ENCODE measurements around the gene GGCT. TPM values are rescaled to one million over a fixed set of nuclear protein-coding genes. Genes with fewer than 3 reads are reported as not detected.
A peak's percentile ranks its signal among the peaks of the same experiment; 100 is the strongest.
"Not testable (repeated sequence)": the region's sequence is repeated elsewhere in the genome, so short reads cannot be mapped to it uniquely, and the experiment has no call there.

GGCT gene
- polyA plus RNA-seq, 1 donor (not counting 4 experiments of a cell fraction or from before 2014, with no cell fraction given): 59.8 TPM

- Histone ChIP-seq H3K9me1 (ENCODE audit: control insufficient read depth, extremely low read depth, insufficient read depth, low read length) (no peaks in the 10 kb centered on the region), H3K4me1 (ENCODE audit: control insufficient read depth, extremely low read depth, insufficient read depth, low read length) (peaks cover 17% of the 10 kb centered on the region), H3K27ac (ENCODE audit: control insufficient read depth, insufficient read depth, low read length) (peak overlapping the region; percentile 56), H3K36me3 (ENCODE audit: control insufficient read depth in 2 of 2, extremely low read depth in 1 of 2, insufficient read depth in 2 of 2, low read length in 2 of 2) (no peaks in the 10 kb centered on the region), H3K79me2 (ENCODE audit: control insufficient read depth, insufficient read depth, low read length) (no peaks in the 10 kb centered on the region), H3K27me3 (ENCODE audit: control insufficient read depth, extremely low read depth, insufficient read depth, low read length) (no peaks in the 10 kb centered on the region), H3K9me3 (ENCODE audit: control insufficient read depth, low read depth, low read length) (no peaks in the 10 kb centered on the region), H3K9ac (ENCODE audit: control insufficient read depth, extremely low read depth, insufficient read depth, low read length) (no peak overlapping the region), H3K4me2 (ENCODE audit: control insufficient read depth, extremely low read depth, insufficient read depth, low read depth, low read length) (no peak overlapping the region), H2AFZ (ENCODE audit: control insufficient read depth, low read length) (no peak overlapping the region), H4K20me1 (ENCODE audit: control insufficient read depth, extremely low read depth, insufficient read depth, low read length) (no peaks in the 10 kb centered on the region), H3K4me3 (ENCODE audit: control insufficient read depth in 2 of 3, extremely low read depth in 1 of 3, insufficient read depth in 2 of 3, low read depth in 1 of 3, low read length in 3 of 3) (no peak overlapping the region)
- dilution Hi-C loops (cut with MboI; ENCODE audit: extremely low pct_ligation_motif_present, low sequenced_read_pairs): no loop called here
- FAIRE-seq (no peak), DNase-seq (ENCODE audit: low read depth, low spot score) (no peak)
- TF ChIP-seq EZH2 (IDR thresholded peaks at IDR 0.05; ENCODE audit: low read length): no peak
- TF ChIP-seq, protein P1, sequence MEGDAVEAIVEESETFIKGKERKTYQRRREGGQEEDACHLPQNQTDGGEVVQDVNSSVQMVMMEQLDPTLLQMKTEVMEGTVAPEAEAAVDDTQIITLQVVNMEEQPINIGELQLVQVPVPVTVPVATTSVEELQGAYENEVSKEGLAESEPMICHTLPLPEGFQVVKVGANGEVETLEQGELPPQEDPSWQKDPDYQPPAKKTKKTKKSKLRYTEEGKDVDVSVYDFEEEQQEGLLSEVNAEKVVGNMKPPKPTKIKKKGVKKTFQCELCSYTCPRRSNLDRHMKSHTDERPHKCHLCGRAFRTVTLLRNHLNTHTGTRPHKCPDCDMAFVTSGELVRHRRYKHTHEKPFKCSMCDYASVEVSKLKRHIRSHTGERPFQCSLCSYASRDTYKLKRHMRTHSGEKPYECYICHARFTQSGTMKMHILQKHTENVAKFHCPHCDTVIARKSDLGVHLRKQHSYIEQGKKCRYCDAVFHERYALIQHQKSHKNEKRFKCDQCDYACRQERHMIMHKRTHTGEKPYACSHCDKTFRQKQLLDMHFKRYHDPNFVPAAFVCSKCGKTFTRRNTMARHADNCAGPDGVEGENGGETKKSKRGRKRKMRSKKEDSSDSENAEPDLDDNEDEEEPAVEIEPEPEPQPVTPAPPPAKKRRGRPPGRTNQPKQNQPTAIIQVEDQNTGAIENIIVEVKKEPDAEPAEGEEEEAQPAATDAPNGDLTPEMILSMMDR (optimal IDR thresholded peaks at IDR 0.05 in 1 of 3, IDR thresholded peaks at IDR 0.05 in 1 of 3, conservative IDR thresholded peaks at IDR 0.05 in 1 of 3; ENCODE audit: extremely low read depth in 1 of 3, insufficient read depth in 2 of 3, low read length in 3 of 3): peak; percentile 58 to 80 (median 76)
Observed at GRCh38 chr7:30510124-30511075, 5.8 kb upstream of the GGCT start.

GRCh38 chr7:30509171-30509857 lies 4.7 kb upstream of the GGCT start:
- FAIRE-seq; H3K9me3 ChIP-seq (ENCODE audit: control insufficient read depth, low read depth, low read length); H3K4me3 ChIP-seq (ENCODE audit: control insufficient read depth in 2 of 3, extremely low read depth in 1 of 3, insufficient read depth in 2 of 3, low read depth in 1 of 3, low read length in 3 of 3); H2AFZ ChIP-seq (ENCODE audit: control insufficient read depth, low read length); H3K9me1 ChIP-seq (ENCODE audit: control insufficient read depth, extremely low read depth, insufficient read depth, low read length); dilution Hi-C loops (cut with MboI; ENCODE audit: extremely low pct_ligation_motif_present, low sequenced_read_pairs); H3K36me3 ChIP-seq (ENCODE audit: control insufficient read depth in 2 of 2, extremely low read depth in 1 of 2, insufficient read depth in 2 of 2, low read length in 2 of 2); DNase-seq (ENCODE audit: low read depth, low spot score); H4K20me1 ChIP-seq (ENCODE audit: control insufficient read depth, extremely low read depth, insufficient read depth, low read length); H3K79me2 ChIP-seq (ENCODE audit: control insufficient read depth, insufficient read depth, low read length); H3K27me3 ChIP-seq (ENCODE audit: control insufficient read depth, extremely low read depth, insufficient read depth, low read length): not testable (repeated sequence)
- peaks cover 21% of the 10 kb centered on the region for H3K4me1 ChIP-seq (ENCODE audit: control insufficient read depth, extremely low read depth, insufficient read depth, low read length)
- peak overlapping the region; percentile 56 for H3K27ac ChIP-seq (ENCODE audit: control insufficient read depth, insufficient read depth, low read length)
- H3K9ac ChIP-seq (ENCODE audit: control insufficient read depth, extremely low read depth, insufficient read depth, low read length): peak overlapping the region; percentile 8
- H3K4me2 ChIP-seq (ENCODE audit: control insufficient read depth, extremely low read depth, insufficient read depth, low read depth, low read length): peak overlapping the region; percentile 26

DNA sequence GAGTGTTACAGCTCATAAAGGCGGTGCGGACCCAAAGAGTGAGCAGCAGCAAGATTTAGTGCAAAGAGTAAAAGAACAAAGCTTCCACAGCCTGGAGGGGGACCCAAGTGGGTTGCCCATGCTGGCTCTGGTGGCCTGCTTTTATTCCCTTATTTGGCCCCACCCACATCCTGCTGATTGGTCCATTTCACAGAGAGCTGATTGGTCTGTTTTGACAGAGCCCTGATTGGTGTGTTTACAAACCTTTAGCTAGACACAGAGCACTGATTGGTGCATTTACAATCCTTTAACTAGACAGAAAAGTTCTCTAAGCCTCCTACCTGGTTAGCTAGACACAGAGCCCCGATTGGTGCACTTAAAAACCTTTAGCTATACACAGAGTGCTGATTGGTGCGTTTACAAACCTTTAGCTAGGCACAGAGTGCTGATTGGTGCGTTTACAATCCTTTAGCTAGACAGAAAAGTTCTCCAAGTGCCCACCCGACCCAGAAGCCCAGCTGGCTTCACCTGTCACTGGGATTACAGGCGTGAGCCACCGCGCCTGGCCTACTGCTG lies 2.8 kb upstream of the GGCT start:
- H3K79me2 ChIP-seq (ENCODE audit: control insufficient read depth, insufficient read depth, low read length): peaks cover 20% of the 10 kb centered on the region
- H3K4me3 ChIP-seq (ENCODE audit: control insufficient read depth in 2 of 3, extremely low read depth in 1 of 3, insufficient read depth in 2 of 3, low read depth in 1 of 3, low read length in 3 of 3); H3K4me2 ChIP-seq (ENCODE audit: control insufficient read depth, extremely low read depth, insufficient read depth, low read depth, low read length); H3K9ac ChIP-seq (ENCODE audit: control insufficient read depth, extremely low read depth, insufficient read depth, low read length); H4K20me1 ChIP-seq (ENCODE audit: control insufficient read depth, extremely low read depth, insufficient read depth, low read length); H3K9me3 ChIP-seq (ENCODE audit: control insufficient read depth, low read depth, low read length); H2AFZ ChIP-seq (ENCODE audit: control insufficient read depth, low read length); H3K27me3 ChIP-seq (ENCODE audit: control insufficient read depth, extremely low read depth, insufficient read depth, low read length); H3K9me1 ChIP-seq (ENCODE audit: control insufficient read depth, extremely low read depth, insufficient read depth, low read length); FAIRE-seq; H3K36me3 ChIP-seq (ENCODE audit: control insufficient read depth in 2 of 2, extremely low read depth in 1 of 2, insufficient read depth in 2 of 2, low read length in 2 of 2); H3K27ac ChIP-seq (ENCODE audit: control insufficient read depth, insufficient read depth, low read length); DNase-seq (ENCODE audit: low read depth, low spot score); dilution Hi-C loops (cut with MboI; ENCODE audit: extremely low pct_ligation_motif_present, low sequenced_read_pairs): not testable (repeated sequence)
- H3K4me1 ChIP-seq (ENCODE audit: control insufficient read depth, extremely low read depth, insufficient read depth, low read length): peaks cover 38% of the 10 kb centered on the region
